Testis (tissue), 3 donors: Measurements from ENCODE around the gene IGF2R. TPM values are rescaled to one million over a fixed set of nuclear protein-coding genes. Genes with fewer than 3 reads are reported as not detected.
"Not testable (repeated sequence)": the region's sequence is repeated elsewhere in the genome, so short reads cannot be mapped to it uniquely, and the experiment has no call there.

Source experiments
- DNase-seq: peaks from one replicate; pipeline ENCODE4 v3.0.0-alpha.2; 2019
- H3K27ac ChIP-seq, 2 donors: fragments of 200-600 bp; sonication (generic); one replicate each; pipeline ENCODE4 v1.5.1; 2019
- H3K27me3 ChIP-seq: fragments of 200-600 bp; sonication (generic); one replicate; pipeline ENCODE4 v1.5.1; 2019
- H3K36me3 ChIP-seq: fragments of 200-600 bp; sonication (generic); one replicate; pipeline ENCODE4 v1.5.1; 2017; ENCODE audit warnings: low read depth; ENCODE audit errors: missing control alignments
- H3K4me1 ChIP-seq: fragments of 200-600 bp; sonication (generic); one replicate; pipeline ENCODE4 v1.5.1; 2019
- H3K4me3 ChIP-seq, 2 donors: fragments of 200-600 bp; sonication (generic); one replicate each; pipeline ENCODE4 v1.5.1; 2017 to 2019
- H3K9me3 ChIP-seq: fragments of 200-600 bp; sonication (generic); one replicate; pipeline ENCODE4 v1.5.1; 2017
- POLR2A ChIP-seq: fragments of 450-650 bp; IDR thresholded peaks from one replicate; pipeline ENCODE4 v1.6.1; 2017; ENCODE audit warnings: antibody characterized with exemption, mild to moderate bottlenecking, moderate library complexity
- WGBS, 2 donors: methylation state at CpG; one replicate each; pipeline ENCODE4 v1.1.5; 2018; 5-methylcytosine and 5-hydroxymethylcytosine counted together
- intact Hi-C: fragments of 100-400 bp; cut with DNase I; formaldehyde crosslinking; loops from one replicate; pipeline ENCODE4 v1.15.1; 2023; ENCODE audit warnings: low total_unique reads
- polyA plus RNA-seq: library from polyadenylated mRNA; stranded (reverse); fragments of 350-450 nt; fragmentation: Illumina TruSeq; extraction: RNeasy Lipid Tissue Mini Kit (QIAGEN cat#74804); gene quantifications from one replicate; pipeline ENCODE4 v1.2.3, GENCODE V29; 2014; ENCODE audit warnings: low read depth, low replicate concordance; ENCODE audit not compliant: insufficient read depth
- total RNA-seq, 2 donors: library from RNA; depleted of rRNA; stranded (reverse); fragments of >200 nt; gene quantifications; one replicate each; pipeline ENCODE4 v1.2.3, GENCODE V29; 2016
- TF ChIP-seq, protein P1 (sequence below), 3 experiments: fragments of 450-650 bp in 2 of 3; fragments of 200-600 bp in 1 of 3; sonication (generic) in 1 of 3; IDR thresholded peaks; one replicate each; pipeline ENCODE4 v1.5.1; 2016 to 2019; ENCODE audit warnings: antibody characterized with exemption in 3 of 3, mild to moderate bottlenecking in 2 of 3, moderate library complexity in 1 of 3

The IGF2R gene
- total and polyA plus RNA-seq, 3 donors from 2014 or later = 47.3 to 109 (median 84.6) TPM

- no peaks in the 10 kb centered on the region for H3K9me3 ChIP-seq
- 95 to 100% methylated on average over 3 to 14 of the region's 14 CpGs for WGBS, 2 donors
- no peaks in the 10 kb centered on the region for H3K27me3 ChIP-seq
- intact Hi-C loops = no loop called here
- H3K4me1 ChIP-seq = no peaks in the 10 kb centered on the region
- DNase-seq = no peak
- TF ChIP-seq, protein P1, sequence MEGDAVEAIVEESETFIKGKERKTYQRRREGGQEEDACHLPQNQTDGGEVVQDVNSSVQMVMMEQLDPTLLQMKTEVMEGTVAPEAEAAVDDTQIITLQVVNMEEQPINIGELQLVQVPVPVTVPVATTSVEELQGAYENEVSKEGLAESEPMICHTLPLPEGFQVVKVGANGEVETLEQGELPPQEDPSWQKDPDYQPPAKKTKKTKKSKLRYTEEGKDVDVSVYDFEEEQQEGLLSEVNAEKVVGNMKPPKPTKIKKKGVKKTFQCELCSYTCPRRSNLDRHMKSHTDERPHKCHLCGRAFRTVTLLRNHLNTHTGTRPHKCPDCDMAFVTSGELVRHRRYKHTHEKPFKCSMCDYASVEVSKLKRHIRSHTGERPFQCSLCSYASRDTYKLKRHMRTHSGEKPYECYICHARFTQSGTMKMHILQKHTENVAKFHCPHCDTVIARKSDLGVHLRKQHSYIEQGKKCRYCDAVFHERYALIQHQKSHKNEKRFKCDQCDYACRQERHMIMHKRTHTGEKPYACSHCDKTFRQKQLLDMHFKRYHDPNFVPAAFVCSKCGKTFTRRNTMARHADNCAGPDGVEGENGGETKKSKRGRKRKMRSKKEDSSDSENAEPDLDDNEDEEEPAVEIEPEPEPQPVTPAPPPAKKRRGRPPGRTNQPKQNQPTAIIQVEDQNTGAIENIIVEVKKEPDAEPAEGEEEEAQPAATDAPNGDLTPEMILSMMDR (IDR thresholded peaks at IDR 0.05) = no peak
- no peak for TF ChIP-seq POLR2A
- H3K27ac ChIP-seq = no peak overlapping the region
- no peaks in the 10 kb centered on the region for H3K36me3 ChIP-seq
- H3K4me3 ChIP-seq = no peak overlapping the region
Measured at GRCh38 chr6:160121981-160122380, 153.1 kb downstream of the IGF2R start.

- TF ChIP-seq, protein P1 (IDR thresholded peaks at IDR 0.05) = no peak
- no peak for TF ChIP-seq POLR2A
- intact Hi-C loops = no loop called here
- no peak overlapping the region for H3K27ac ChIP-seq
- H3K4me1 ChIP-seq = no peaks in the 10 kb centered on the region
- H3K4me3 ChIP-seq = no peak overlapping the region
- H3K27me3 ChIP-seq = no peaks in the 10 kb centered on the region
- H3K36me3 ChIP-seq = no peaks in the 10 kb centered on the region
- DNase-seq = no peak
- no peaks in the 10 kb centered on the region for H3K9me3 ChIP-seq
- 88 to 99% methylated on average over 5 of the region's 5 CpGs for WGBS, 2 donors
Measured at GRCh38 chr6:160122744-160123143, 153.9 kb downstream of the IGF2R start.

GRCh38 chr6:160124007-160124406, 155.1 kb downstream of the IGF2R start:
- intact Hi-C loops = no loop called here
- Histone ChIP-seq H3K36me3 (no peaks in the 10 kb centered on the region), H3K27ac (no peak overlapping the region), H3K4me1 (no peaks in the 10 kb centered on the region), H3K27me3 (no peaks in the 10 kb centered on the region), H3K4me3 (no peak overlapping the region), H3K9me3 (no peaks in the 10 kb centered on the region)
- WGBS, 2 donors = 68 to 74% methylated on average over 2 of the region's 2 CpGs
- TF ChIP-seq, protein P1 (IDR thresholded peaks at IDR 0.05) = no peak
- no peak for TF ChIP-seq POLR2A
- DNase-seq = no peak

- 88 to 90% methylated on average over 5 of the region's 5 CpGs for WGBS, 2 donors
- intact Hi-C loops = no loop called here
- no peak overlapping the region for H3K27ac ChIP-seq
- no peak overlapping the region for H3K4me3 ChIP-seq
- no peak for DNase-seq
- no peaks in the 10 kb centered on the region for H3K4me1 ChIP-seq
- no peaks in the 10 kb centered on the region for H3K9me3 ChIP-seq
- H3K36me3 ChIP-seq = no peaks in the 10 kb centered on the region
- H3K27me3 ChIP-seq = no peaks in the 10 kb centered on the region
- no peak for TF ChIP-seq POLR2A
- TF ChIP-seq, protein P1 (IDR thresholded peaks at IDR 0.05) = no peak
Measured at GRCh38 chr6:160124605-160125004, 155.7 kb downstream of the IGF2R start.

DNA sequence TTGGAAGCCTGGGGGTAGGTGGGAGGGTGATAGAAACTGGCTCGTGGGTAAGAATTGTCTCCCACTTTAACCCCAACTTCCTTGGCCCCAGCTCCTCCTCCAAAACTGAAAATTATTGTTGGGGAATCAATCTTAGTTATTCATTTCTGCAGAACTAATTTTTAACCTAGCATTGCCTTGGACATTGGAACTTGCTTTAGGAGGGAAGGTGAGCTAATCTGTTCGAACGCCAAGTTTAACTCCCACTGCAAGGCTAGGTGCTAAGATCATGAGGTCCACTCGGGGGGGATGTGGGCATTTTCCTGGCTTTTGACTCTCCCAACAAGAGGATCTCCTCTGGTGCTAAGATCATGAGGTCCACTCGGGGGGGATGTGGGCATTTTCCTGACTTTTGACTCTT, 156.2 kb downstream of the IGF2R start:
- H3K27me3 ChIP-seq, H3K27ac ChIP-seq, H3K9me3 ChIP-seq, DNase-seq, intact Hi-C loops, H3K4me3 ChIP-seq, H3K4me1 ChIP-seq, H3K36me3 ChIP-seq: not testable (repeated sequence)
- 89 to 90% methylated on average over 5 of the region's 5 CpGs for WGBS, 2 donors
